ENCODE results near the gene LY6G6C. TPM values are rescaled to one million over a fixed set of nuclear protein-coding genes. Genes with fewer than 3 reads are reported as not detected.

LY6G6C gene
- total RNA-seq, 1 donor from 2014 or later = 0.66 TPM

GRCh38 chr6:31749301-31750036 lies 27.9 kb upstream of the LY6G6C start:
- Mint-ChIP-seq H3K4me3 (ENCODE audit: unreplicated experiment) (peak overlapping the region; percentile 3), H3K27ac (ENCODE audit: unreplicated experiment) (no peak overlapping the region), H3K4me1 (ENCODE audit: low read depth, unreplicated experiment) (peaks cover 24% of the 10 kb centered on the region), H3K27me3 (ENCODE audit: low read depth, unreplicated experiment) (no peaks in the 10 kb centered on the region), H3K36me3 (ENCODE audit: low read depth, unreplicated experiment) (no peaks in the 10 kb centered on the region), H3K9me3 (ENCODE audit: unreplicated experiment) (no peaks in the 10 kb centered on the region)
- Histone ChIP-seq H3K4me3 (ENCODE audit: insufficient read depth, low read depth, low read length) (no peak overlapping the region), H3K27ac (ENCODE audit: low read depth, low read length) (no peak overlapping the region), H3K4me1 (ENCODE audit: insufficient read depth, low read length) (peaks cover 11% of the 10 kb centered on the region), H3K36me3 (ENCODE audit: insufficient read depth, low read length) (peaks cover 4% of the 10 kb centered on the region), H3K4me2 (ENCODE audit: low read length) (no peak overlapping the region), H3K27me3 (ENCODE audit: insufficient read depth, low read length) (no peaks in the 10 kb centered on the region), H3K79me2 (ENCODE audit: insufficient read depth, low read length) (no peaks in the 10 kb centered on the region), H4K20me1 (ENCODE audit: insufficient read depth, low read length) (no peaks in the 10 kb centered on the region), H3K9ac (ENCODE audit: low read length) (no peak overlapping the region), H3K9me3 (ENCODE audit: insufficient read depth, low read depth, low read length) (no peaks in the 10 kb centered on the region), H2AFZ (ENCODE audit: low read depth, low read length) (no peak overlapping the region)
- TF ChIP-seq EZH2 (IDR thresholded peaks at IDR 0.05; ENCODE audit: insufficient read depth, low read length) (no peak), CTCF (IDR thresholded peaks at IDR 0.05; ENCODE audit: insufficient read depth, low read depth, low read length) (no peak)
- no peak for FAIRE-seq
- DNase-seq (ENCODE audit: low read depth) = no peak

- H3K27me3 ChIP-seq (ENCODE audit: insufficient read depth, low read length) = no peaks in the 10 kb centered on the region
- TF ChIP-seq EZH2 (IDR thresholded peaks at IDR 0.05; ENCODE audit: insufficient read depth, low read length) (no peak), CTCF (IDR thresholded peaks at IDR 0.05; ENCODE audit: insufficient read depth, low read depth, low read length) (no peak)
- Mint-ChIP-seq H3K9me3 (ENCODE audit: unreplicated experiment) (no peaks in the 10 kb centered on the region), H3K27me3 (ENCODE audit: low read depth, unreplicated experiment) (no peaks in the 10 kb centered on the region), H3K27ac (ENCODE audit: unreplicated experiment) (peak overlapping the region; percentile 84), H3K4me1 (ENCODE audit: low read depth, unreplicated experiment) (peaks cover 13% of the 10 kb centered on the region), H3K4me3 (ENCODE audit: unreplicated experiment) (no peak overlapping the region), H3K36me3 (ENCODE audit: low read depth, unreplicated experiment) (peaks cover 10% of the 10 kb centered on the region)
- no peak overlapping the region for H3K27ac ChIP-seq (ENCODE audit: low read depth, low read length)
- H4K20me1 ChIP-seq (ENCODE audit: insufficient read depth, low read length) = no peaks in the 10 kb centered on the region
- FAIRE-seq (no peak), DNase-seq (ENCODE audit: low read depth) (no peak)
- H3K9me3 ChIP-seq (ENCODE audit: insufficient read depth, low read depth, low read length) = no peaks in the 10 kb centered on the region
- peaks cover 4% of the 10 kb centered on the region for H3K36me3 ChIP-seq (ENCODE audit: insufficient read depth, low read length)
- H2AFZ ChIP-seq (ENCODE audit: low read depth, low read length) = no peak overlapping the region
- H3K4me1 ChIP-seq (ENCODE audit: insufficient read depth, low read length) = no peaks in the 10 kb centered on the region
- H3K79me2 ChIP-seq (ENCODE audit: insufficient read depth, low read length) = peaks cover 6% of the 10 kb centered on the region
- no peak overlapping the region for H3K4me2 ChIP-seq (ENCODE audit: low read length)
- no peak overlapping the region for H3K4me3 ChIP-seq (ENCODE audit: insufficient read depth, low read depth, low read length)
- H3K9ac ChIP-seq (ENCODE audit: low read length) = no peak overlapping the region
Observed at GRCh38 chr6:31744422-31744821, 22.9 kb upstream of the LY6G6C start.

GRCh38 chr6:31742894-31743293 lies 21.3 kb upstream of the LY6G6C start:
- H3K9ac ChIP-seq (ENCODE audit: low read length) = no peak overlapping the region
- H2AFZ ChIP-seq (ENCODE audit: low read depth, low read length) = no peak overlapping the region
- H3K4me2 ChIP-seq (ENCODE audit: low read length) = no peak overlapping the region
- Mint-ChIP-seq H3K9me3 (ENCODE audit: unreplicated experiment) (no peaks in the 10 kb centered on the region), H3K4me3 (ENCODE audit: unreplicated experiment) (no peak overlapping the region), H3K27ac (ENCODE audit: unreplicated experiment) (no peak overlapping the region), H3K4me1 (ENCODE audit: low read depth, unreplicated experiment) (peaks cover 27% of the 10 kb centered on the region), H3K36me3 (ENCODE audit: low read depth, unreplicated experiment) (peaks cover 10% of the 10 kb centered on the region), H3K27me3 (ENCODE audit: low read depth, unreplicated experiment) (no peaks in the 10 kb centered on the region)
- DNase-seq (ENCODE audit: low read depth) (no peak), FAIRE-seq (no peak)
- H3K9me3 ChIP-seq (ENCODE audit: insufficient read depth, low read depth, low read length) = no peaks in the 10 kb centered on the region
- peaks cover 4% of the 10 kb centered on the region for H3K36me3 ChIP-seq (ENCODE audit: insufficient read depth, low read length)
- no peak overlapping the region for H3K4me3 ChIP-seq (ENCODE audit: insufficient read depth, low read depth, low read length)
- TF ChIP-seq CTCF (IDR thresholded peaks at IDR 0.05; ENCODE audit: insufficient read depth, low read depth, low read length) (no peak), EZH2 (IDR thresholded peaks at IDR 0.05; ENCODE audit: insufficient read depth, low read length) (no peak)
- H3K4me1 ChIP-seq (ENCODE audit: insufficient read depth, low read length) = peaks cover 13% of the 10 kb centered on the region
- peaks cover 6% of the 10 kb centered on the region for H3K79me2 ChIP-seq (ENCODE audit: insufficient read depth, low read length)
- no peaks in the 10 kb centered on the region for H3K27me3 ChIP-seq (ENCODE audit: insufficient read depth, low read length)
- no peaks in the 10 kb centered on the region for H4K20me1 ChIP-seq (ENCODE audit: insufficient read depth, low read length)
- no peak overlapping the region for H3K27ac ChIP-seq (ENCODE audit: low read depth, low read length)

All from astrocyte (in vitro differentiated cells and primary cell).